Neural crest cell (in vitro differentiated cells): ENCODE measurements around the gene ZNF8. TPM values are rescaled to one million over a fixed set of nuclear protein-coding genes. Genes with fewer than 3 reads are reported as not detected.

ENCODE experiments used
- DNase-seq: peaks from one replicate; pipeline ENCODE4 v3.0.0; 2021; ENCODE audit warnings: low read depth, mixed read lengths, low spot score
- H3K27ac Mint-ChIP-seq: one replicate; pipeline ENCODE4 v1.8.0; 2021; ENCODE audit warnings: mild to moderate bottlenecking, mixed read lengths; ENCODE audit not compliant: unreplicated experiment
- H3K27me3 Mint-ChIP-seq: 2 replicates; pipeline ENCODE4 v1.8.0; 2021; ENCODE audit warnings: low read depth, mild to moderate bottlenecking, mixed read lengths
- H3K36me3 Mint-ChIP-seq: 2 replicates; pipeline ENCODE4 v1.8.0; 2021; ENCODE audit warnings: low read depth, mild to moderate bottlenecking, mixed read lengths
- H3K4me1 Mint-ChIP-seq: 2 replicates; pipeline ENCODE4 v1.8.0; 2021; ENCODE audit warnings: mixed read lengths
- H3K4me3 Mint-ChIP-seq: one replicate; pipeline ENCODE4 v1.8.0; 2021; ENCODE audit warnings: mild to moderate bottlenecking, mixed read lengths
- H3K9me3 Mint-ChIP-seq: 2 replicates; pipeline ENCODE4 v1.8.0; 2021; ENCODE audit warnings: mixed read lengths
- total RNA-seq: library from RNA; stranded (reverse); gene quantifications from 2 replicates; pipeline ENCODE4 v1.2.1, GENCODE V29; 2021
- TF ChIP-seq, protein P1 (sequence below): fragments of 200-600 bp; sonication (generic); conservative IDR thresholded peaks from 2 replicates; pipeline ENCODE4 v1.5.0; 2021; ENCODE audit warnings: antibody characterized with exemption, mild to moderate bottlenecking

Gene ZNF8
- total RNA-seq, 1 donor from 2014 or later, result 20.0 TPM

DNA sequence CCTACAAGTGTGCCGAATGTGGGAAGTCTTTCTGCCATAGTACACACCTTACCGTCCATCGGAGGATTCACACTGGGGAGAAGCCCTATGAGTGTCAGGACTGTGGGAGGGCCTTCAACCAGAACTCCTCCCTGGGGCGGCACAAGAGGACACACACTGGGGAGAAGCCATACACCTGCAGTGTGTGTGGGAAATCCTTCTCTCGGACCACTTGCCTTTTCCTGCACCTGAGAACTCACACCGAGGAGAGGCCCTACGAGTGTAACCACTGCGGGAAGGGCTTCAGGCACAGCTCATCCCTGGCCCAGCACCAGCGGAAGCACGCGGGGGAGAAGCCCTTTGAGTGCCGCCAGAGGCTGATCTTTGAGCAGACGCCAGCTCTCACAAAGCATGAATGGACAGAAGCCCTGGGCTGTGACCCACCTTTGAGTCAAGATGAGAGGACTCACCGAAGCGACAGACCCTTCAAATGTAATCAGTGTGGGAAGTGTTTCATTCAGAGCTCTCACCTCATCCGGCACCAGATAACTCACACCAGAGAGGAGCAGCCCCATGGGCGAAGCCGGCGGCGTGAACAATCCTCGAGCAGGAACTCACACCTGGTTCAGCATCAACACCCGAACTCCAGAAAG lies 16.1 kb downstream of the ZNF8 start:
- TF ChIP-seq, protein P1, sequence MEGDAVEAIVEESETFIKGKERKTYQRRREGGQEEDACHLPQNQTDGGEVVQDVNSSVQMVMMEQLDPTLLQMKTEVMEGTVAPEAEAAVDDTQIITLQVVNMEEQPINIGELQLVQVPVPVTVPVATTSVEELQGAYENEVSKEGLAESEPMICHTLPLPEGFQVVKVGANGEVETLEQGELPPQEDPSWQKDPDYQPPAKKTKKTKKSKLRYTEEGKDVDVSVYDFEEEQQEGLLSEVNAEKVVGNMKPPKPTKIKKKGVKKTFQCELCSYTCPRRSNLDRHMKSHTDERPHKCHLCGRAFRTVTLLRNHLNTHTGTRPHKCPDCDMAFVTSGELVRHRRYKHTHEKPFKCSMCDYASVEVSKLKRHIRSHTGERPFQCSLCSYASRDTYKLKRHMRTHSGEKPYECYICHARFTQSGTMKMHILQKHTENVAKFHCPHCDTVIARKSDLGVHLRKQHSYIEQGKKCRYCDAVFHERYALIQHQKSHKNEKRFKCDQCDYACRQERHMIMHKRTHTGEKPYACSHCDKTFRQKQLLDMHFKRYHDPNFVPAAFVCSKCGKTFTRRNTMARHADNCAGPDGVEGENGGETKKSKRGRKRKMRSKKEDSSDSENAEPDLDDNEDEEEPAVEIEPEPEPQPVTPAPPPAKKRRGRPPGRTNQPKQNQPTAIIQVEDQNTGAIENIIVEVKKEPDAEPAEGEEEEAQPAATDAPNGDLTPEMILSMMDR, result no peak
- peaks cover 4% of the 10 kb centered on the region for H3K9me3 Mint-ChIP-seq
- H3K4me1 Mint-ChIP-seq, result no peaks in the 10 kb centered on the region
- H3K4me3 Mint-ChIP-seq, result no peak overlapping the region
- no peaks in the 10 kb centered on the region for H3K27me3 Mint-ChIP-seq
- no peak overlapping the region for H3K27ac Mint-ChIP-seq
- H3K36me3 Mint-ChIP-seq, result peaks cover 63% of the 10 kb centered on the region
- DNase-seq, result no peak

DNA sequence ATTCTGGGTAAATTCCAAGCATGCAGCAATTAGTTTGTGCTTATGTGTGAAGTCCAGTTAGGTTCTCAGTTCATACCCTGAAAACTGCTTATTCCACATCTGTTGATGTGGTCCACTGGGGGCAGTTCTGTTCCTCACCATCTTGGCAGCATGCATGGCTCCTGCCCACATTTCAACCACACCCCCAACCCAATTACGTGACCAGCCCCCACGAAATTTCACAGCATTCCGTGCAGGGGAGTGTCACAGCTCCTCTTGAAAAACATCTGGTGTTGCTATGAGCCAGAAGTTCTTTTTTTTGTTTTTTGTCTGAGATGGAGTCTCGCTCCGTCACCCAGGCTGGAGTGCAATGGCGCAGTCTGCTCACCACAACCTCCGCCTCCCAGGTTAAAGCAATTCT lies 17.3 kb downstream of the ZNF8 start:
- Mint-ChIP-seq H3K4me1 (no peaks in the 10 kb centered on the region), H3K27me3 (no peaks in the 10 kb centered on the region), H3K9me3 (peaks cover 4% of the 10 kb centered on the region), H3K4me3 (no peak overlapping the region), H3K27ac (no peak overlapping the region), H3K36me3 (peaks cover 69% of the 10 kb centered on the region)
- no peak for DNase-seq
- TF ChIP-seq, protein P1, result no peak

DNA sequence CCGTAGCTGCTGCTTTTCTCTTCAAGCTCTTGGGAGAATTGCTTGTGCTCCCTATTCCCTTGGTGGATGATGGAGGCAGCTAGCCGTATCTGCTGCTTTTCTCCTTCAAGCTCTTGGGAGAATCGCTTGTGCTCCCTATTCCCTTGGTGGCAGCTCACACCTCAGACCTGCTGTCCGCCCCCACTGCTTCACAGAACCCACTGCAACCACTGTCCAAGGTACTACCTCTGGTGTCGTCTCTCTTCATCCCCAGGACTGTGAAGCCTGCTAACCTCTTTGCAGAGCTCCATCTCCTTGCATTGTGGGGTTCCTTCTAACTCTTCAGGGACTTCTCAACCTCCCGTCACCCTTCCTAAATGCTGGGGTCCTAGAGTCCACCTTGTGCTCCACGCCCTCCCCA lies 21.9 kb downstream of the ZNF8 start:
- DNase-seq, result no peak
- peaks cover 14% of the 10 kb centered on the region for H3K4me1 Mint-ChIP-seq
- H3K27me3 Mint-ChIP-seq, result no peaks in the 10 kb centered on the region
- H3K27ac Mint-ChIP-seq, result no peak overlapping the region
- TF ChIP-seq, protein P1, result no peak
- no peaks in the 10 kb centered on the region for H3K9me3 Mint-ChIP-seq
- no peak overlapping the region for H3K4me3 Mint-ChIP-seq
- H3K36me3 Mint-ChIP-seq, result peaks cover 35% of the 10 kb centered on the region

DNA sequence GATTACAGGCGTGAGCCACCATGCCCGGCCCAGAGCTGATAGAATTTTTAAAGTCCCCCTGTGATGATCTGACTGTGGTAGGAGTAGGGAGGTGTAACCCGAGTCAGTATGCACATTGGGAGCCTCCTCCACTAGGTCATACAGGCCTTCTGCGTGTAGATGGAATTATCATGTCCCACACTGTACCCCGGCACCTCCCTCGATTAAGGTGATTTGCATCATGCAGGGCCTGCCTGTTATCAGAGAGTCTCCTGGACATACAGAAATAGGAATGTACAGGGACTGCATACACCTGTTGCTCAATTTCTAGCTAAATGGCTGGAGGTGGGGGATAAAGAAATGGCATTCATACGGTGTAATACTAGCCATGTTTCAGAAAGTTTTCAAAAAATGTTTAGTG lies 25.5 kb downstream of the ZNF8 start:
- Mint-ChIP-seq H3K36me3 (peaks cover 33% of the 10 kb centered on the region), H3K4me1 (peaks cover 26% of the 10 kb centered on the region), H3K27me3 (no peaks in the 10 kb centered on the region), H3K27ac (no peak overlapping the region), H3K4me3 (peak overlapping the region; percentile 99), H3K9me3 (no peaks in the 10 kb centered on the region)
- TF ChIP-seq, protein P1, result no peak
- no peak for DNase-seq

DNA sequence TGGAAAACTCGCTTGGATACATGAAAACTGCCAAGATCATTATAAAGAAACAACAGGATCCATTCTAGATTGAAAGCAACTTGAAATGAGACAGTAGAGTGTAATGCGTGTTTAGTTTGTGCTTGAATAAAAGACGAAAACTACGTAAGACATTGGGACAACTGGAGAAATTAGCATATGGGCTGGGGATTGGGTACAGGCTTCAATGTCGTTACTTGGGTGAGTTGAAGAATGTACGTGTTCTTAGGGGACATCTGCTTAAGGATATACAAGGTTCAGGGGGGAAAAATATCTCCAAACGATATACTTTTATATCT lies 26.0 kb downstream of the ZNF8 start:
- H3K4me1 Mint-ChIP-seq, result peaks cover 26% of the 10 kb centered on the region
- TF ChIP-seq, protein P1, result no peak
- peak overlapping the region; percentile 99 for H3K4me3 Mint-ChIP-seq
- H3K36me3 Mint-ChIP-seq, result peaks cover 32% of the 10 kb centered on the region
- H3K9me3 Mint-ChIP-seq, result no peaks in the 10 kb centered on the region
- H3K27ac Mint-ChIP-seq, result peak overlapping the region; percentile 94
- no peak for DNase-seq
- no peaks in the 10 kb centered on the region for H3K27me3 Mint-ChIP-seq
